Bronchial epithelial cell (primary cell): ENCODE measurements around the gene OTOP3. TPM values are rescaled to one million over a fixed set of nuclear protein-coding genes. Genes with fewer than 3 reads are reported as not detected.

Experiments
- DNase-seq: peaks from one replicate; pipeline ENCODE4 v3.0.0-alpha.2; 2010; ENCODE audit warnings: low read depth
- FAIRE-seq: peaks from 2 replicates; lab custom pipeline; 2011; peaks lifted over from hg19 to GRCh38; lab: Jason Lieb, UNC
- H3K27me3 ChIP-seq: 2 replicates; pipeline ENCODE4 v1.5.1; 2011; ENCODE audit warnings: low read length; ENCODE audit not compliant: control insufficient read depth, insufficient read depth
- H3K36me3 ChIP-seq: 2 replicates; pipeline ENCODE4 v1.5.1; 2011; ENCODE audit warnings: low read length; ENCODE audit not compliant: control insufficient read depth, insufficient read depth
- H3K4me3 ChIP-seq: 2 replicates; pipeline ENCODE4 v1.5.1; 2011; ENCODE audit warnings: mild to moderate bottlenecking, low read depth, low read length, control low read depth
- total RNA-seq: library from RNA; depleted of rRNA; stranded (reverse); fragments of >200 nt; gene quantifications from 2 replicates; pipeline ENCODE4 v1.2.1, GENCODE V29; 2014
- TF ChIP-seq, protein P1 (sequence below): IDR thresholded peaks from 2 replicates; pipeline ENCODE4 v1.5.1; 2011; ENCODE audit warnings: mild to moderate bottlenecking, moderate library complexity, low read length, control low read depth, inconsistent platforms; ENCODE audit not compliant: insufficient read depth, severe bottlenecking

The OTOP3 gene
- total RNA-seq, 1 donor from 2014 or later, result under 0.01 TPM

- Histone ChIP-seq H3K27me3 (peaks cover 38% of the 10 kb centered on the region), H3K36me3 (no peaks in the 10 kb centered on the region), H3K4me3 (no peak overlapping the region)
- no peak for DNase-seq
- TF ChIP-seq, protein P1, sequence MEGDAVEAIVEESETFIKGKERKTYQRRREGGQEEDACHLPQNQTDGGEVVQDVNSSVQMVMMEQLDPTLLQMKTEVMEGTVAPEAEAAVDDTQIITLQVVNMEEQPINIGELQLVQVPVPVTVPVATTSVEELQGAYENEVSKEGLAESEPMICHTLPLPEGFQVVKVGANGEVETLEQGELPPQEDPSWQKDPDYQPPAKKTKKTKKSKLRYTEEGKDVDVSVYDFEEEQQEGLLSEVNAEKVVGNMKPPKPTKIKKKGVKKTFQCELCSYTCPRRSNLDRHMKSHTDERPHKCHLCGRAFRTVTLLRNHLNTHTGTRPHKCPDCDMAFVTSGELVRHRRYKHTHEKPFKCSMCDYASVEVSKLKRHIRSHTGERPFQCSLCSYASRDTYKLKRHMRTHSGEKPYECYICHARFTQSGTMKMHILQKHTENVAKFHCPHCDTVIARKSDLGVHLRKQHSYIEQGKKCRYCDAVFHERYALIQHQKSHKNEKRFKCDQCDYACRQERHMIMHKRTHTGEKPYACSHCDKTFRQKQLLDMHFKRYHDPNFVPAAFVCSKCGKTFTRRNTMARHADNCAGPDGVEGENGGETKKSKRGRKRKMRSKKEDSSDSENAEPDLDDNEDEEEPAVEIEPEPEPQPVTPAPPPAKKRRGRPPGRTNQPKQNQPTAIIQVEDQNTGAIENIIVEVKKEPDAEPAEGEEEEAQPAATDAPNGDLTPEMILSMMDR, result no peak
- no peak for FAIRE-seq
Observed at GRCh38 chr17:74936470-74936799, 737 bp downstream of the OTOP3 start.

- H3K36me3 ChIP-seq, result no peaks in the 10 kb centered on the region
- DNase-seq (no peak), FAIRE-seq (no peak)
- H3K27me3 ChIP-seq, result peaks cover 38% of the 10 kb centered on the region
- no peak overlapping the region for H3K4me3 ChIP-seq
- TF ChIP-seq, protein P1, result no peak
Observed at GRCh38 chr17:74937064-74938051, 1.7 kb downstream of the OTOP3 start.

DNA sequence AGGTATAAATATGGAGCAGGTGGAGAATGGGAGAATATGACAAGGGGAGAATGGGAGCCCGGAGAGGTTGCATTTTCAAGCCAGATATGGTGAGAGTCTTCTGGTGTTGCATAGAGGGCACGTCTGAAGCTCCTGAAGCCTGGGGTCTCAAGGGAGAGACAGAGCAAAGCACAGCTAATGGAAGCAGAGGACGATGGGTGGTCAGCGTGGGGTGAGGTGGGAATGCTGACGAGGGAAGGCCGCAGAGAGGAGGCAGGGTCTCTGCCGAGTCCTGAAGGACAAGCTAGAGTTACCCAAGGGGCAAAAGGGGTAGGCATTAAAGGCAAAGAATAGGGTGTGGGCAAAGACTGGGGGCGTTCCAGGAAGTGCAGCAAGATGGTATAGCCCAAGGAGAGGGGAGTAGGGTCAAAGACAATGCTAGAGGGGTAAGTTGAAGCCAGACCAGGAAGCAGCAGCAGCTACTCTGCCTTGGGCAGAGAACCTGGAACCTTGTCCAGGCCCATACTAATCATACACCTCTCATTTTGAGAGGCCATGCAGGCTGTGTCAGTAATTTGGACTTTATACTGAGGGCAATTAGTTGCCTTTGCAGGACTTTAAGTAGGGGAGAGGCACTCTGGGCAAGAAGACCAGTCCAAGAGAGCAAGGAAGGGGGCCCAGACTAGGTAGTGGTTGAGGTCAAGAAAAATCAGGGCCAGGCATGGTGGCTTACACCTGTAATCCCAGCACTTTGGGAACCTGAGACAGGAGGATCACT is 2.7 kb downstream of the OTOP3 start:
- no peaks in the 10 kb centered on the region for H3K36me3 ChIP-seq
- peaks cover 31% of the 10 kb centered on the region for H3K27me3 ChIP-seq
- no peak overlapping the region for H3K4me3 ChIP-seq
- TF ChIP-seq, protein P1, result no peak
- no peak for FAIRE-seq
- no peak for DNase-seq

GRCh38 chr17:74939534-74939933 is 3.8 kb downstream of the OTOP3 start:
- TF ChIP-seq, protein P1, result no peak
- H3K27me3 ChIP-seq, result peaks cover 27% of the 10 kb centered on the region
- DNase-seq (no peak), FAIRE-seq (no peak)
- H3K4me3 ChIP-seq, result no peak overlapping the region
- H3K36me3 ChIP-seq, result no peaks in the 10 kb centered on the region

- DNase-seq (no peak), FAIRE-seq (no peak)
- Histone ChIP-seq H3K27me3 (peaks cover 16% of the 10 kb centered on the region), H3K36me3 (no peaks in the 10 kb centered on the region), H3K4me3 (no peak overlapping the region)
- TF ChIP-seq, protein P1, result no peak
Observed at GRCh38 chr17:74941128-74941725, 5.5 kb downstream of the OTOP3 start.
